IMR-90 (cell line): ENCODE data around the gene EFCAB5. TPM values are rescaled to one million over a fixed set of nuclear protein-coding genes. Genes with fewer than 3 reads are reported as not detected.

Source experiments
- ATAC-seq: fragments of 200-7000 bp; cut with Tn5 transposase; 2 replicates; pipeline ENCODE4 v1.9.1; 2020; ENCODE audit warnings: low read depth, mild to moderate bottlenecking, moderate library complexity
- BruUV-seq: library from RNA; stranded (reverse); fragments of 400-500 nt; replicated peaks from 2 replicates; lab custom pipeline; 2021; lab: Mats Ljungman, UMichigan
- CTCF ChIA-PET: fragments of 300-600 bp; formaldehyde crosslinking; extraction: SDS; loops from one replicate; lab custom pipeline; 2021; ENCODE audit warnings: antibody characterized with exemption; lab: Yijun Ruan, JAX
- POLR2A ChIA-PET: fragments of 300-600 bp; sonication (Branson Sonifier 250); formaldehyde crosslinking; loops from one replicate; lab custom pipeline; 2022; ENCODE audit warnings: antibody characterized with exemption; ENCODE audit not compliant: unreplicated experiment; lab: Charles Lee
- DNase-seq: peaks from one replicate; pipeline ENCODE4 v3.0.0; 2013
- H2AFZ ChIP-seq: replicated peaks from 2 replicates; pipeline ENCODE3; 2013; ENCODE audit warnings: low read length, mild to moderate bottlenecking; ENCODE audit not compliant: poor library complexity
- H2AK5ac ChIP-seq: 2 replicates; pipeline ENCODE4 v1.6.1; 2013; ENCODE audit warnings: low read depth, low read length, inconsistent platforms
- H2AK9ac ChIP-seq: replicated peaks from 2 replicates; pipeline ENCODE3; 2013; ENCODE audit warnings: mild to moderate bottlenecking, low read depth, low read length, moderate library complexity; ENCODE audit not compliant: poor library complexity
- H2BK120ac ChIP-seq: 2 replicates; pipeline ENCODE4 v1.6.1; 2013; ENCODE audit warnings: low read depth, low read length, inconsistent platforms
- H2BK15ac ChIP-seq: 3 replicates; pipeline ENCODE4 v1.6.1; 2013; ENCODE audit warnings: low read depth, low read length, inconsistent platforms
- H2BK20ac ChIP-seq: 2 replicates; pipeline ENCODE4 v1.6.1; 2013; ENCODE audit warnings: low read depth, mild to moderate bottlenecking, inconsistent platforms, low read length, moderate library complexity
- H2BK5ac ChIP-seq: 2 replicates; pipeline ENCODE4 v1.6.1; 2013; ENCODE audit warnings: mild to moderate bottlenecking, low read depth, low read length, inconsistent platforms; ENCODE audit not compliant: poor library complexity, severe bottlenecking
- H3K14ac ChIP-seq: replicated peaks from 2 replicates; pipeline ENCODE4 v1.6.1; 2013; ENCODE audit warnings: low read depth, low read length, inconsistent platforms
- H3K18ac ChIP-seq: 2 replicates; pipeline ENCODE4 v1.6.1; 2013; ENCODE audit warnings: low read depth, low read length, control low read depth
- H3K23ac ChIP-seq: 2 replicates; pipeline ENCODE4 v1.6.1; 2013; ENCODE audit warnings: low read depth, low read length, inconsistent platforms
- H3K27ac ChIP-seq: 2 replicates; pipeline ENCODE4 v1.5.1; 2013; ENCODE audit warnings: mild to moderate bottlenecking, control low read depth, low read length; ENCODE audit not compliant: insufficient read depth
- H3K27me3 ChIP-seq: 2 replicates; pipeline ENCODE4 v1.6.1; 2013; ENCODE audit warnings: low read length; ENCODE audit not compliant: control insufficient read depth, insufficient read depth
- H3K36me3 ChIP-seq: 2 replicates; pipeline ENCODE4 v1.6.1; 2013; ENCODE audit warnings: low read length, mixed read lengths; ENCODE audit not compliant: control insufficient read depth, insufficient read depth
- H3K4ac ChIP-seq: 2 replicates; pipeline ENCODE4 v1.6.1; 2013; ENCODE audit warnings: low read depth, low read length, inconsistent platforms
- H3K4me1 ChIP-seq: 2 replicates; pipeline ENCODE4 v1.6.1; 2013; ENCODE audit warnings: low read length, mixed read lengths; ENCODE audit not compliant: control insufficient read depth, insufficient read depth
- H3K4me2 ChIP-seq: 2 replicates; pipeline ENCODE4 v1.6.1; 2013; ENCODE audit warnings: low read depth, mild to moderate bottlenecking, control low read depth, low read length, moderate library complexity
- H3K4me3 ChIP-seq: 2 replicates; pipeline ENCODE4 v1.5.1; 2013; ENCODE audit warnings: low read depth, mild to moderate bottlenecking, control low read depth, low read length, moderate library complexity; ENCODE audit not compliant: insufficient read depth
- H3K56ac ChIP-seq: 2 replicates; pipeline ENCODE4 v1.6.1; 2013; ENCODE audit warnings: low read length, inconsistent platforms; ENCODE audit not compliant: insufficient read depth; ENCODE audit errors: extremely low read depth
- H3K79me1 ChIP-seq, 2 experiments: 2 replicates each; pipeline ENCODE4 v1.6.1; 2013; ENCODE audit warnings: low read length in 2 of 2, inconsistent platforms in 1 of 2, low read depth in 1 of 2
- H3K9ac ChIP-seq: 2 replicates; pipeline ENCODE4 v1.6.1; 2013; ENCODE audit warnings: low read depth, low read length, control low read depth
- H3K9me1 ChIP-seq: 2 replicates; pipeline ENCODE4 v1.6.1; 2013; ENCODE audit warnings: low read length, inconsistent platforms; ENCODE audit not compliant: insufficient read depth
- H3K9me3 ChIP-seq: 2 replicates; pipeline ENCODE4 v1.6.1; 2013; ENCODE audit warnings: low read length; ENCODE audit not compliant: control insufficient read depth, insufficient read depth
- H4K20me1 ChIP-seq: 2 replicates; pipeline ENCODE4 v1.6.1; 2013; ENCODE audit warnings: low read length, inconsistent platforms; ENCODE audit not compliant: insufficient read depth
- H4K5ac ChIP-seq: 2 replicates; pipeline ENCODE4 v1.6.1; 2013; ENCODE audit warnings: mild to moderate bottlenecking, low read depth, low read length, control low read depth
- H4K8ac ChIP-seq, 2 experiments: 2 replicates each; pipeline ENCODE4 v1.6.1; 2013; ENCODE audit warnings: low read depth in 2 of 2, low read length in 2 of 2, control low read depth in 1 of 2, inconsistent platforms in 1 of 2
- H4K91ac ChIP-seq: 2 replicates; pipeline ENCODE4 v1.6.1; 2013; ENCODE audit warnings: low read depth, low read length, inconsistent platforms; ENCODE audit not compliant: insufficient read depth
- BHLHE40 ChIP-seq: fragments of 150-350 bp; IDR thresholded peaks from 2 replicates; pipeline ENCODE4 v1.6.1; 2016; ENCODE audit warnings: mild to moderate bottlenecking, low read depth, low read length
- CEBPB ChIP-seq: IDR thresholded peaks from 2 replicates; pipeline ENCODE4 v1.6.1; 2012; ENCODE audit warnings: low read depth, low read length, improper control_type of control experiment
- FOS ChIP-seq: fragments of 150-350 bp; IDR thresholded peaks from 2 replicates; pipeline ENCODE4 v1.6.1; 2016; ENCODE audit warnings: low read depth, low read length
- MAFK ChIP-seq: IDR thresholded peaks from 2 replicates; pipeline ENCODE4 v1.6.1; 2012; ENCODE audit warnings: low read depth, low read length, improper control_type of control experiment
- MAZ ChIP-seq: IDR thresholded peaks from 2 replicates; pipeline ENCODE4 v1.6.1; 2012; ENCODE audit warnings: low read depth, mild to moderate bottlenecking, low read length, improper control_type of control experiment, moderate library complexity, borderline replicate concordance
- MXI1 ChIP-seq: IDR thresholded peaks from 2 replicates; pipeline ENCODE4 v1.6.1; 2012; ENCODE audit warnings: low read depth, mild to moderate bottlenecking, low read length, moderate library complexity, borderline replicate concordance
- NFE2L2 ChIP-seq: fragments of 150-350 bp; IDR thresholded peaks from 2 replicates; pipeline ENCODE4 v1.6.1; 2016; ENCODE audit warnings: low read depth, mild to moderate bottlenecking, low read length
- POLR2A ChIP-seq: IDR thresholded peaks from 2 replicates; pipeline ENCODE4 v1.6.1; 2012; ENCODE audit warnings: mild to moderate bottlenecking, low read depth, low read length
- RCOR1 ChIP-seq: IDR thresholded peaks from 2 replicates; pipeline ENCODE4 v1.6.1; 2012; ENCODE audit warnings: mild to moderate bottlenecking, low read length, improper control_type of control experiment; ENCODE audit not compliant: insufficient replicate concordance
- SMC3 ChIP-seq: fragments of 150-350 bp; IDR thresholded peaks from 2 replicates; pipeline ENCODE4 v1.6.1; 2016; ENCODE audit warnings: low read depth, mild to moderate bottlenecking, antibody characterized with exemption, low read length, moderate library complexity
- WGBS, 2 experiments: methylation state at CpG; one replicate each; pipeline versions ENCODE4 v1.1.5 to v1.1.7; 2013; ENCODE audit warnings: missing lambda C conversion rate in 2 of 2; ENCODE audit not compliant: insufficient read length in 1 of 2; ENCODE audit errors: extremely low coverage in 2 of 2; 5-methylcytosine and 5-hydroxymethylcytosine counted together
- dilution Hi-C: fragments of 300-500 bp; cut with HindIII; formaldehyde crosslinking; loops from one replicate; pipeline ENCODE4 v1.14.3; 2018; ENCODE audit warnings: low sequenced_read_pairs; ENCODE audit not compliant: unreplicated experiment
- in situ Hi-C: fragments of 300-500 bp; cut with MboI; formaldehyde crosslinking; loops from 3 replicates; pipeline ENCODE4 v1.14.3; 2019; ENCODE audit warnings: low sequenced_read_pairs, inconsistent platforms, mixed read lengths
- intact Hi-C: fragments of 100-400 bp; cut with micrococcal nuclease; formaldehyde crosslinking; loops from 2 replicates; pipeline ENCODE4 v1.10.0; 2022
- polyA plus RNA-seq, 3 experiments: library from polyadenylated mRNA; depleted of rRNA; stranded (reverse); fragments of >200 nt; gene quantifications; 2 replicates each; pipeline ENCODE4 v1.2.3, GENCODE V29; 2012; ENCODE audit warnings: low replicate concordance in 1 of 3
- total RNA-seq: library from RNA; depleted of rRNA; stranded (reverse); fragments of >200 nt; gene quantifications from 2 replicates; pipeline ENCODE4 v1.2.3, GENCODE V29; 2012
- TF ChIP-seq, protein P1 (sequence below): conservative IDR thresholded peaks from 2 replicates; pipeline ENCODE4 v1.5.1; 2012; ENCODE audit warnings: mild to moderate bottlenecking, low read depth, low read length, improper control_type of control experiment
- TF ChIP-seq, protein P2 (sequence below): fragments of 150-350 bp; IDR thresholded peaks from 2 replicates; pipeline ENCODE4 v1.6.1; 2017; ENCODE audit warnings: mild to moderate bottlenecking, antibody characterized with exemption, low read length, low read depth
- TF ChIP-seq, protein P3 (sequence below): fragments of 150-350 bp; IDR thresholded peaks from 2 replicates; pipeline ENCODE4 v1.6.1; 2016; ENCODE audit warnings: low read depth, mild to moderate bottlenecking, low read length, moderate library complexity, borderline replicate concordance

The EFCAB5 gene
- total and polyA plus RNA-seq, 2 of the 4 experiments (the other 2 are of a cell fraction), result 0.14 TPM; not detected in 1

DNA sequence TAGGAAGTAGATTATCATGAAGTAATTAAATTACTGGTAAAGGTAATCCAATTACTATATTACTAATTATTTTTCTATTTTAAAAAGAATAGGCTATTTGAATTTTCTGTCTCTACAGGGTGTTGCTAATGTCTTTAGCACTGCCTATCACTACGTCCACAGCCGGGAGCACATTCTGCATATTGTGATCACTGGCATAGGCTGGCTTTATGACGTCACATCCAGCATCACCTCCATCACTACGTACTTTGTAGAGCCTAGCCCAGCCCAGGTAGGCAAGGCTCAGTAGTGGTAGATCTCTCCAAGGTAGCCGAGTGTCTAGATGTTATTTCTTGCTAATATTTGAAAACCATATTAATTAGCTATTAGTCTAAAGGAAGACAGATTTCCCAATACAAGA lies 141.3 kb downstream of the EFCAB5 start:
- no peak overlapping the region for H2BK5ac ChIP-seq
- dilution Hi-C loops, result no loop called here
- H3K23ac ChIP-seq, result no peak overlapping the region; the same call in 1 of the 2 replicates
- no peak overlapping the region for H4K5ac ChIP-seq
- no peak overlapping the region for H2BK15ac ChIP-seq
- in situ Hi-C loops, result loop anchor here (10.0 kb wide), 1 partner anchor 278 kb away; no protein-coding TSS in a partner anchor
- H3K9me3 ChIP-seq, result no peaks in the 10 kb centered on the region; the same call in 1 of the 2 replicates
- H3K9me1 ChIP-seq, result no peaks in the 10 kb centered on the region
- no peaks in the 10 kb centered on the region for H3K36me3 ChIP-seq
- H4K91ac ChIP-seq, result no peak overlapping the region
- H3K9ac ChIP-seq, result no peak overlapping the region
- intact Hi-C loops, result no loop called here
- no peak overlapping the region for H3K14ac ChIP-seq
- H2AK9ac ChIP-seq, result no peak overlapping the region
- ATAC-seq, result no peak
- POLR2A ChIA-PET, result no interaction called here
- no peak overlapping the region for H2BK120ac ChIP-seq
- TF ChIP-seq SMC3 (no peak), RCOR1 (no peak), MAFK (no peak), MXI1 (no peak), MAZ (no peak), NFE2L2 (no peak), POLR2A (no peak), FOS (no peak), CEBPB (no peak), BHLHE40 (no peak)
- TF ChIP-seq, protein P1, sequence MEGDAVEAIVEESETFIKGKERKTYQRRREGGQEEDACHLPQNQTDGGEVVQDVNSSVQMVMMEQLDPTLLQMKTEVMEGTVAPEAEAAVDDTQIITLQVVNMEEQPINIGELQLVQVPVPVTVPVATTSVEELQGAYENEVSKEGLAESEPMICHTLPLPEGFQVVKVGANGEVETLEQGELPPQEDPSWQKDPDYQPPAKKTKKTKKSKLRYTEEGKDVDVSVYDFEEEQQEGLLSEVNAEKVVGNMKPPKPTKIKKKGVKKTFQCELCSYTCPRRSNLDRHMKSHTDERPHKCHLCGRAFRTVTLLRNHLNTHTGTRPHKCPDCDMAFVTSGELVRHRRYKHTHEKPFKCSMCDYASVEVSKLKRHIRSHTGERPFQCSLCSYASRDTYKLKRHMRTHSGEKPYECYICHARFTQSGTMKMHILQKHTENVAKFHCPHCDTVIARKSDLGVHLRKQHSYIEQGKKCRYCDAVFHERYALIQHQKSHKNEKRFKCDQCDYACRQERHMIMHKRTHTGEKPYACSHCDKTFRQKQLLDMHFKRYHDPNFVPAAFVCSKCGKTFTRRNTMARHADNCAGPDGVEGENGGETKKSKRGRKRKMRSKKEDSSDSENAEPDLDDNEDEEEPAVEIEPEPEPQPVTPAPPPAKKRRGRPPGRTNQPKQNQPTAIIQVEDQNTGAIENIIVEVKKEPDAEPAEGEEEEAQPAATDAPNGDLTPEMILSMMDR, result no peak
- TF ChIP-seq, protein P2, sequence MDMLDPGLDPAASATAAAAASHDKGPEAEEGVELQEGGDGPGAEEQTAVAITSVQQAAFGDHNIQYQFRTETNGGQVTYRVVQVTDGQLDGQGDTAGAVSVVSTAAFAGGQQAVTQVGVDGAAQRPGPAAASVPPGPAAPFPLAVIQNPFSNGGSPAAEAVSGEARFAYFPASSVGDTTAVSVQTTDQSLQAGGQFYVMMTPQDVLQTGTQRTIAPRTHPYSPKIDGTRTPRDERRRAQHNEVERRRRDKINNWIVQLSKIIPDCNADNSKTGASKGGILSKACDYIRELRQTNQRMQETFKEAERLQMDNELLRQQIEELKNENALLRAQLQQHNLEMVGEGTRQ, result no peak
- TF ChIP-seq, protein P3, sequence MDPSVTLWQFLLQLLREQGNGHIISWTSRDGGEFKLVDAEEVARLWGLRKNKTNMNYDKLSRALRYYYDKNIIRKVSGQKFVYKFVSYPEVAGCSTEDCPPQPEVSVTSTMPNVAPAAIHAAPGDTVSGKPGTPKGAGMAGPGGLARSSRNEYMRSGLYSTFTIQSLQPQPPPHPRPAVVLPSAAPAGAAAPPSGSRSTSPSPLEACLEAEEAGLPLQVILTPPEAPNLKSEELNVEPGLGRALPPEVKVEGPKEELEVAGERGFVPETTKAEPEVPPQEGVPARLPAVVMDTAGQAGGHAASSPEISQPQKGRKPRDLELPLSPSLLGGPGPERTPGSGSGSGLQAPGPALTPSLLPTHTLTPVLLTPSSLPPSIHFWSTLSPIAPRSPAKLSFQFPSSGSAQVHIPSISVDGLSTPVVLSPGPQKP, result no peak
- WGBS, 2 experiments, result 100% methylated on average over 2 of the region's 5 CpGs; no CpG with 5 or more reads in 1 of the 2 experiments
- BruUV-seq, result no TSS peak
- H2AFZ ChIP-seq, result no peak overlapping the region
- CTCF ChIA-PET, result no interaction called here
- no peaks in the 10 kb centered on the region for H4K20me1 ChIP-seq
- H3K4me2 ChIP-seq, result no peak overlapping the region
- H3K27me3 ChIP-seq, result peaks cover 40% of the 10 kb centered on the region
- H3K4ac ChIP-seq, result no peak overlapping the region
- no peaks in the 10 kb centered on the region for H3K4me1 ChIP-seq
- H4K8ac ChIP-seq, result no peak overlapping the region
- H3K56ac ChIP-seq, result no peak overlapping the region
- no peak overlapping the region for H2AK5ac ChIP-seq
- no peak for DNase-seq
- no peak overlapping the region for H3K4me3 ChIP-seq
- no peak overlapping the region for H3K18ac ChIP-seq
- no peak overlapping the region for H3K27ac ChIP-seq
- no peak overlapping the region for H2BK20ac ChIP-seq
- no peaks in the 10 kb centered on the region for H3K79me1 ChIP-seq
